HepG2 (cell line): ENCODE results near the gene MINDY1. TPM values are rescaled to one million over a fixed set of nuclear protein-coding genes. Genes with fewer than 3 reads are reported as not detected.

Source experiments
- ASH2L ChIP-seq: fragments of 300-600, 200-600 bp; sonication (generic); IDR thresholded peaks from 2 replicates; pipeline ENCODE4 v1.7.0; 2017; ENCODE audit warnings: low read depth, mild to moderate bottlenecking, moderate library complexity, mixed read lengths, low read length; ENCODE audit not compliant: insufficient read length
- DNMT3B ChIP-seq: conservative IDR thresholded peaks from 2 replicates; pipeline ENCODE4 v1.6.1; 2016; ENCODE audit warnings: missing biosample characterization, control low read depth
- ELF1 ChIP-seq: sonication (generic); formaldehyde crosslinking; IDR thresholded peaks from 2 replicates; pipeline ENCODE4 v1.4.0; 2020; ENCODE audit warnings: missing genetic modification reagents
- FOXA1 ChIP-seq, 2 experiments: fragments of 450-650 bp in 1 of 2; sonication (generic) in 1 of 2; formaldehyde crosslinking in 1 of 2; IDR thresholded peaks; 2 replicates each; pipeline versions ENCODE4 v1.4.0 to v1.6.1; 2016 to 2020; ENCODE audit warnings: missing genetic modification reagents in 1 of 2
- GFI1 ChIP-seq: sonication (generic); formaldehyde crosslinking; IDR thresholded peaks from 2 replicates; pipeline ENCODE4 v1.5.0; 2020; ENCODE audit warnings: missing genetic modification reagents, mild to moderate bottlenecking, borderline replicate concordance
- GLI4 ChIP-seq: sonication (generic); formaldehyde crosslinking; IDR thresholded peaks from 2 replicates; pipeline ENCODE4 v1.5.1; 2020; ENCODE audit warnings: missing genetic modification reagents, mild to moderate bottlenecking, moderate library complexity, borderline replicate concordance
- GMEB2 ChIP-seq: IDR thresholded peaks from 2 replicates; pipeline ENCODE4 v1.6.1; 2016; ENCODE audit warnings: missing biosample characterization, missing genetic modification reagents, low read depth
- HNRNPUL1 ChIP-seq: fragments of 200-400 bp; formaldehyde crosslinking; IDR thresholded peaks from 2 replicates; pipeline ENCODE4 v1.6.1; 2017; ENCODE audit warnings: low read depth, mild to moderate bottlenecking, low read length, moderate library complexity
- MEF2D ChIP-seq: sonication (generic); formaldehyde crosslinking; IDR thresholded peaks from 2 replicates; pipeline ENCODE4 v1.5.1; 2020; ENCODE audit warnings: mild to moderate bottlenecking, missing genetic modification reagents
- NR2F2 ChIP-seq: IDR thresholded peaks from 2 replicates; pipeline ENCODE4 v1.6.1; 2012; ENCODE audit warnings: low read depth, inconsistent platforms, borderline replicate concordance
- RFX3 ChIP-seq: IDR thresholded peaks from 2 replicates; pipeline ENCODE4 v1.6.1; 2016; ENCODE audit warnings: missing biosample characterization, missing genetic modification reagents
- SRSF1 ChIP-seq: fragments of 200-400 bp; formaldehyde crosslinking; optimal IDR thresholded peaks from 2 replicates; pipeline ENCODE3; 2017; ENCODE audit warnings: mild to moderate bottlenecking, low read depth, low read length, moderate library complexity
- SRY ChIP-seq: sonication (generic); formaldehyde crosslinking; IDR thresholded peaks from 2 replicates; pipeline ENCODE4 v1.8.0; 2022; ENCODE audit warnings: mild to moderate bottlenecking, missing genetic modification reagents
- TBP ChIP-seq: sonication (generic); formaldehyde crosslinking; IDR thresholded peaks from 2 replicates; pipeline ENCODE4 v1.5.0; 2020; ENCODE audit warnings: missing genetic modification reagents
- XBP1 ChIP-seq: sonication (generic); formaldehyde crosslinking; IDR thresholded peaks from 2 replicates; pipeline ENCODE4 v1.5.0; 2020; ENCODE audit warnings: missing genetic modification reagents
- ZFP82 ChIP-seq: sonication (generic); formaldehyde crosslinking; IDR thresholded peaks from 2 replicates; pipeline ENCODE4 v1.5.1; 2020; ENCODE audit warnings: mild to moderate bottlenecking, missing genetic modification reagents, borderline replicate concordance
- ZNF138 ChIP-seq: sonication (generic); formaldehyde crosslinking; IDR thresholded peaks from 2 replicates; pipeline ENCODE4 v1.5.0; 2020; ENCODE audit warnings: mild to moderate bottlenecking, low read depth, missing genetic modification reagents
- ZNF207 ChIP-seq: fragments of 450-650 bp; IDR thresholded peaks from 2 replicates; pipeline ENCODE4 v1.6.1; 2016; ENCODE audit warnings: antibody characterized with exemption, borderline replicate concordance
- ZNF773 ChIP-seq: sonication (generic); formaldehyde crosslinking; IDR thresholded peaks from 2 replicates; pipeline ENCODE4 v1.4.0; 2020; ENCODE audit warnings: missing genetic modification reagents, borderline replicate concordance
- ZSCAN9 ChIP-seq: IDR thresholded peaks from 2 replicates; pipeline ENCODE4 v1.6.1; 2016; ENCODE audit warnings: borderline replicate concordance
- polyA plus RNA-seq, 8 experiments: library from polyadenylated mRNA; depleted of rRNA in 3 of 8; stranded (reverse) in 7 of 8; unstranded in 1 of 8; fragments of >200 nt; fragmentation: Illumina TruSeq in 4 of 8; extraction: Trizol in 4 of 8; gene quantifications; 2 replicates each; pipeline versions ENCODE4 v1.2.1 to v1.2.3, GENCODE V29; 2011 to 2016; ENCODE audit warnings: low read depth in 4 of 8, missing spikeins in 1 of 8, mixed read lengths in 1 of 8; ENCODE audit not compliant: insufficient read depth in 1 of 8
- total RNA-seq, 5 experiments: library from RNA; depleted of rRNA; stranded (reverse); fragments of >200 nt; fragmentation: Illumina TruSeq; extraction: Trizol; gene quantifications; 2 replicates each; pipeline ENCODE4 v1.2.3, GENCODE V29; 2016; ENCODE audit warnings: low read depth in 1 of 5
- TF ChIP-seq, protein P1 (sequence below): sonication (generic); formaldehyde crosslinking; IDR thresholded peaks from 2 replicates; pipeline ENCODE4 v1.5.0; 2020; ENCODE audit warnings: missing genetic modification reagents, mild to moderate bottlenecking, borderline replicate concordance
- TF ChIP-seq, protein P2 (sequence below): sonication (generic); formaldehyde crosslinking; IDR thresholded peaks from 2 replicates; pipeline ENCODE4 v1.5.0; 2020; ENCODE audit warnings: missing genetic modification reagents
- TF ChIP-seq, protein P3 (sequence below), 2 experiments: sonication (generic) in 1 of 2; formaldehyde crosslinking in 1 of 2; IDR thresholded peaks; 2 replicates each; pipeline versions ENCODE4 v1.5.1 to v1.6.1; 2011 to 2020; ENCODE audit warnings: borderline replicate concordance in 1 of 2, low read depth in 1 of 2, low read length in 1 of 2, mild to moderate bottlenecking in 1 of 2, missing genetic modification reagents in 1 of 2, moderate library complexity in 1 of 2

MINDY1 gene
- total and polyA plus RNA-seq, 2 of the 13 experiments (the other 11 are each of a cell fraction or from before 2014, with no cell fraction given), result 11.1 to 15.0 TPM

GRCh38 chr1:151006327-151007052, at the start of gene MINDY1 (continued):
- TF ChIP-seq HNRNPUL1, result no peak
- no peak for TF ChIP-seq GMEB2 (CRISPR knock-in tag)
- TF ChIP-seq, protein P1, sequence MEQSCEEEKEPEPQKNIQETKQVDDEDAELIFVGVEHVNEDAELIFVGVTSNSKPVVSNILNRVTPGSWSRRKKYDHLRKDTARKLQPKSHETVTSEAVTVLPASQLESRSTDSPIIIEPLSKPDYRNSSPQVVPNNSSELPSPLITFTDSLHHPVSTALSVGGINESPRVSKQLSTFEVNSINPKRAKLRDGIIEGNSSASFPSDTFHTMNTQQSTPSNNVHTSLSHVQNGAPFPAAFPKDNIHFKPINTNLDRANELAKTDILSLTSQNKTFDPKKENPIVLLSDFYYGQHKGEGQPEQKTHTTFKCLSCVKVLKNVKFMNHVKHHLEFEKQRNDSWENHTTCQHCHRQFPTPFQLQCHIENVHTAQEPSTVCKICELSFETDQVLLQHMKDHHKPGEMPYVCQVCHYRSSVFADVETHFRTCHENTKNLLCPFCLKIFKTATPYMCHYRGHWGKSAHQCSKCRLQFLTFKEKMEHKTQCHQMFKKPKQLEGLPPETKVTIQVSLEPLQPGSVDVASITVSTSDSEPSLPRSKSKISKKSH (CRISPR knock-in tag), result no peak
- TF ChIP-seq DNMT3B (CRISPR knock-in tag), result no peak
- TF ChIP-seq ELF1 (CRISPR knock-in tag), result peak; percentile 81
- no peak for TF ChIP-seq SRY (CRISPR knock-in tag)
- peak; percentile 38 for TF ChIP-seq SRSF1
- TF ChIP-seq, protein P2, sequence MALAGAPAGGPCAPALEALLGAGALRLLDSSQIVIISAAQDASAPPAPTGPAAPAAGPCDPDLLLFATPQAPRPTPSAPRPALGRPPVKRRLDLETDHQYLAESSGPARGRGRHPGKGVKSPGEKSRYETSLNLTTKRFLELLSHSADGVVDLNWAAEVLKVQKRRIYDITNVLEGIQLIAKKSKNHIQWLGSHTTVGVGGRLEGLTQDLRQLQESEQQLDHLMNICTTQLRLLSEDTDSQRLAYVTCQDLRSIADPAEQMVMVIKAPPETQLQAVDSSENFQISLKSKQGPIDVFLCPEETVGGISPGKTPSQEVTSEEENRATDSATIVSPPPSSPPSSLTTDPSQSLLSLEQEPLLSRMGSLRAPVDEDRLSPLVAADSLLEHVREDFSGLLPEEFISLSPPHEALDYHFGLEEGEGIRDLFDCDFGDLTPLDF (CRISPR knock-in tag), result no peak
- no peak for TF ChIP-seq ZNF138 (CRISPR knock-in tag)
- no peak for TF ChIP-seq MEF2D (CRISPR knock-in tag)
- TF ChIP-seq ZNF207, result no peak
- TF ChIP-seq ZNF773 (CRISPR knock-in tag), result no peak
- no peak; the same call in 1 of the 2 replicates for TF ChIP-seq ZSCAN9 (CRISPR knock-in tag)
- TF ChIP-seq ZFP82 (CRISPR knock-in tag), result no peak
- no peak for TF ChIP-seq RFX3
- peak; percentile 30 for TF ChIP-seq ASH2L
- TF ChIP-seq FOXA1 (IDR thresholded peaks at IDR 0.05), result no peak
- no peak for TF ChIP-seq FOXA1 (CRISPR knock-in tag; IDR thresholded peaks at IDR 0.05)
- TF ChIP-seq XBP1 (CRISPR knock-in tag), result no peak
- TF ChIP-seq GLI4, result 0 out of 2 replicates have a peak, but pooled peaks have one; percentile 49
- no peak for TF ChIP-seq GFI1
- no peak for TF ChIP-seq TBP (CRISPR knock-in tag)
- no peak for TF ChIP-seq NR2F2
- TF ChIP-seq, protein P3, sequence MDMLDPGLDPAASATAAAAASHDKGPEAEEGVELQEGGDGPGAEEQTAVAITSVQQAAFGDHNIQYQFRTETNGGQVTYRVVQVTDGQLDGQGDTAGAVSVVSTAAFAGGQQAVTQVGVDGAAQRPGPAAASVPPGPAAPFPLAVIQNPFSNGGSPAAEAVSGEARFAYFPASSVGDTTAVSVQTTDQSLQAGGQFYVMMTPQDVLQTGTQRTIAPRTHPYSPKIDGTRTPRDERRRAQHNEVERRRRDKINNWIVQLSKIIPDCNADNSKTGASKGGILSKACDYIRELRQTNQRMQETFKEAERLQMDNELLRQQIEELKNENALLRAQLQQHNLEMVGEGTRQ (IDR thresholded peaks at IDR 0.05; ENCODE audit: low read depth, low read length), result no peak
- TF ChIP-seq, protein P3 (CRISPR knock-in tag; IDR thresholded peaks at IDR 0.05; ENCODE audit: borderline replicate concordance), result no peak
